Stimulated activated CD8-positive, alpha-beta memory T cell treated with anti-CD3 and anti-CD28 coated beads, Interleukin-4, amount 100 ng/mL, for 1 hour (primary cell): ENCODE measurements around the gene BCL10.

Source experiments
- DNase-seq, 2 donors: peaks; one replicate each; pipeline ENCODE4 v3.0.0-alpha.2; 2020; ENCODE audit warnings: low read depth in 2 of 2, low spot score in 1 of 2

Gene BCL10

DNA sequence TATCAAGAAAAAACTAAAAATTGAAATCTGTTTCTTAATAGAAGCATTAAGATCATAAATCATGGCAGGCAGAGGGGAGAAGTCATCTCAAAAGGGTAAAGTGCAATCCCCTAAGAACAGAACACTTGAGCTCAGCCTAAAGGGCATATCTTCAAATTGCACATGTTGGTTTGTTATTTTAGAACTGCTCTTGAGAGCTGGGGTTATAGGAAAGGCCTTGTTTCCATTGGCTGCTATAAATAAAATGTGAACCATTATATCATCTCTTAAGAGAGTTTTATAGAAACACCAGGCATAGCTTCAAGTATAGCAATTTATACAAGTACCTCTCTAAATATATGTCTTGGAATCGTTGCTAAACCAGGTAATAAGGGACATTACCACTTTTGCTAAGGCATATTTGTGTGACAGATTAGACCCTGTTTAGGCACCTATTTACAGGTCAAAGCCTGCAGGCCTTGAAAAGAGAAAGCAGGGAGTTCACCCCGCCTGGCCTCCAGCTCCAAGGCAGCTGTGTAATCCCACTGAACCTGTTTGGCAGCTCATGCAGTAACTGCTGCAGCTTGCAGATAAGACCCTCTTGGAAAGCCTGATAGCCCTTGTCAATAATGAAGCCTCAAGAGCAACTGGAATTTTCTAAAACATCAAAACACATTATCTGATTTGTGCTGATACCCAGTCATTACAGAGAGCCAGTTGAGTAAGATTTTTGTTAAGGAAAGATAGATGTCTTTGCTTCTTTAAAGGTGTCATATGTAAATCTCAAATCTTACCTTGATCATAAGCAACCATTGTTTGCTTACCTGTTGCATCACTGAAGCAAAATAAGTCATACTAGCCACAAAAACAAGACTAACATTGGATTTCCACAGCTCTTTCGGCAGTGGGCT, 51.5 kb downstream of the BCL10 start:
- no peak for DNase-seq

DNA sequence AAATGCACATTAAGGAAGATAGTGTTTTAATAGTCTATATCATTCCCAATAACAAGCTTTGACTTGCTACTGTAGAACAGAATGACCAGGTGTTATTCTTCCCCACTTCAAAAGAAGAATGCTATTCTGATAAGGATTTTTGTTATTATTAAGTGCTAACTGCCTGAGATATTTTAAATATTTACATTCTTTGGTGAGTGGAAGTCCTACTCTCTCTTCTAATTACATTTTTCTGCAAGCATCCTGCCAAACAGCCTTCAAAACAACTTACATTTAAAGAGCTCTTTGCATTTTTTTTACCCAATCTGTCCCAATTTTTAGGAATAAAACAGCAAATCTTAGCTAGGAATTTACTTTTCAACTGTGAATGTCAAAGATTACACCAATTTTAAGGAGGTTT, 52.1 kb downstream of the BCL10 start:
- no peak for DNase-seq

DNA sequence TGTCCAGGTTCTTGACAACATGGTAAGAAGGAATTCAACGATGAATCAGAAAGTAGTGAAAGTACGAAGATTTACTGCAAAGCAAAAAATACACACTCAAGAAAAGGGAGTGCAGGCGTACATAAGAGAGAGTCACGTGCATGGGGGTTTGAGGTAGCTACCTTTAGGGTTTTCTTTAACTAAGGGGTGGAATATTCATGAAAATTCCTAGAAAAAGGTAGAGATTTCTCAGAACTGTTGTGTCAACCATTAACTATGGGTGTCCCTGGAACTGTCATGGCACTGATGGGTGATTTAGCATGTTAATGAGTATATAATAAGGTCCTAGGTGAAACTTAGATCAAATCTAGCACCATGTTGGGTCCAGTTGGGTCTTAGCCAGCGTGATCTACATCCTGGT, 53.1 kb downstream of the BCL10 start:
- no peak for DNase-seq

DNA sequence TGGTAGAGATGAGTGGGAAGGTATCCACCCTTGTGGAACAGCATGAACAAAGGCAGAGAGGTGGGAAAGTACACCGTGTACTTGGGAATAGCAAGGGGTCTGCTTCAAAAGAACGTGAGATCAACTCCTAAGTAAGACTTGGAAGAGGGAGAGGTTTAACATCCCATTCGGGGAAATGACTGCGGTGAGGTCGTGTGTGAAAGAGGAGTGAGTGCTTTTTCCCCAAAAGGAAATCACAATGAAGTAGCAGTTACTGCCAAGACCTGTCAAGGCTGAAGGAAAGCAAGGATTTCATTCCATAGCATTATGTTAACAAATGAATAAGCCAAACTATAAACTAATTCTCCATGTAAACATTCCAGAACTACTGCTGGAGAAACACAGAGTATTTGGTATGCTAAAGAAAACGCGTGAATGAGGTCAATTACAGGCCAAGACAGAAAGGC, 55.7 kb downstream of the BCL10 start:
- no peak for DNase-seq

GRCh38 chr1:85219853-85220610, 56.4 kb downstream of the BCL10 start:
- no peak for DNase-seq

GRCh38 chr1:85216697-85217096, 59.7 kb downstream of the BCL10 start:
- DNase-seq: no peak
